Measurements from ENCODE around the gene SIL1. TPM values are rescaled to one million over a fixed set of nuclear protein-coding genes. Genes with fewer than 3 reads are reported as not detected.

Gene SIL1
- total and polyA plus RNA-seq, 2 donors from 2014 or later, result 48.6 to 91.7 TPM

DNA sequence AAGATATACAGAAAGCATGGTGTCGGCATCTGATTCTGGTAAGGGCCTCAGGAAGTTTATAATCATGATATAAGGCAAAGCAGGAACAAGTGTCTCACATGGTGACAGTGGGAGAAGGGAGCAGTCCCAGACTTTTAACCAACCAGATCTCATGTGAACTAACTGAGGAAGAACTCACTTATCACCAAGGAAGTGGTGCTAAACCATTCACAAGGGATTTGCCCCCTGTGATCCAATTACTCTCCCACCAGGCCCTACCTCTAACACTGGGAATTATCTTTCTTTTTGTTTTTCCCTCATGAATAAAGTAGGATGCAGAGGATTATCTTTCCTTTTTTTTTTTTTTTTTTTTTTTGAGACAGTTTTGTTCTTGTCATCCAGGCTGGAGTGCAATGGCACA is 199.6 kb downstream of the SIL1 start:
- FAIRE-seq, result no peak
- TF ChIP-seq, protein P1, sequence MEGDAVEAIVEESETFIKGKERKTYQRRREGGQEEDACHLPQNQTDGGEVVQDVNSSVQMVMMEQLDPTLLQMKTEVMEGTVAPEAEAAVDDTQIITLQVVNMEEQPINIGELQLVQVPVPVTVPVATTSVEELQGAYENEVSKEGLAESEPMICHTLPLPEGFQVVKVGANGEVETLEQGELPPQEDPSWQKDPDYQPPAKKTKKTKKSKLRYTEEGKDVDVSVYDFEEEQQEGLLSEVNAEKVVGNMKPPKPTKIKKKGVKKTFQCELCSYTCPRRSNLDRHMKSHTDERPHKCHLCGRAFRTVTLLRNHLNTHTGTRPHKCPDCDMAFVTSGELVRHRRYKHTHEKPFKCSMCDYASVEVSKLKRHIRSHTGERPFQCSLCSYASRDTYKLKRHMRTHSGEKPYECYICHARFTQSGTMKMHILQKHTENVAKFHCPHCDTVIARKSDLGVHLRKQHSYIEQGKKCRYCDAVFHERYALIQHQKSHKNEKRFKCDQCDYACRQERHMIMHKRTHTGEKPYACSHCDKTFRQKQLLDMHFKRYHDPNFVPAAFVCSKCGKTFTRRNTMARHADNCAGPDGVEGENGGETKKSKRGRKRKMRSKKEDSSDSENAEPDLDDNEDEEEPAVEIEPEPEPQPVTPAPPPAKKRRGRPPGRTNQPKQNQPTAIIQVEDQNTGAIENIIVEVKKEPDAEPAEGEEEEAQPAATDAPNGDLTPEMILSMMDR (IDR thresholded peaks at IDR 0.05; ENCODE audit: borderline replicate concordance, extremely low read depth, insufficient read depth), result no peak
- intact Hi-C loops (cut with DNase I), result no loop called here
- Histone ChIP-seq H3K4me3 (ENCODE audit: low read length in 3 of 3) (no peak overlapping the region), H3K27ac (ENCODE audit: low read depth in 2 of 2, low read length in 2 of 2) (no peak overlapping the region), H3K36me3 (ENCODE audit: control insufficient read depth in 2 of 3, insufficient read depth in 3 of 3, low read length in 3 of 3) (no peaks in the 10 kb centered on the region), H3K27me3 (ENCODE audit: control insufficient read depth, insufficient read depth, low read length) (no peaks in the 10 kb centered on the region), H3K4me1 (ENCODE audit: control insufficient read depth in 2 of 3, insufficient read depth in 2 of 3, low read depth in 1 of 3, low read length in 3 of 3) (no peaks in the 10 kb centered on the region), H3K9me3 (ENCODE audit: control insufficient read depth in 2 of 3, insufficient read depth in 1 of 3, low read length in 3 of 3) (no peaks in the 10 kb centered on the region), H3K9ac (ENCODE audit: low read length in 3 of 3) (no peak overlapping the region)
- no peak for DNase-seq

DNA sequence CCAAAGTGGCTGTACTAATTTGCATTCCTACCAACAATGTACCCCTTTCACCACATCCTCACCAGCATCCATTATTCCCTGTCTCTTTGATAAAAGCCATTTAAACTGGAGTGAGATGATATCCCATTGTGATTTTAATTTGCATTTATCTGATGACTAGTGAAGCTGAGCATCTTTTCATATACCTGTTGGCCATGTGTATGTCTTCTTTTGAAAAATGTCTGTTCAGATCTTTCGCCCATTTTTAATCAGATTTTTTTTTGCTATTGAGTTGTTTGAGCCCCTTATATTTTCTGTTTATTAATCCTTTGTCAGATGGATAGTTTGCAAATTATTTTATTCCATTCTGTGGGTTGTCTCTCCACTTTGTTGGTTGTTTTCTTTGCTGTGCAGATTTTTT is 202.0 kb downstream of the SIL1 start:
- no peaks in the 10 kb centered on the region for H3K36me3 ChIP-seq (ENCODE audit: control insufficient read depth in 2 of 3, insufficient read depth in 3 of 3, low read length in 3 of 3)
- no peaks in the 10 kb centered on the region for H3K27me3 ChIP-seq (ENCODE audit: control insufficient read depth, insufficient read depth, low read length)
- TF ChIP-seq, protein P1 (IDR thresholded peaks at IDR 0.05; ENCODE audit: borderline replicate concordance, extremely low read depth, insufficient read depth), result no peak
- DNase-seq (no peak), FAIRE-seq (no peak)
- no peak overlapping the region for H3K4me3 ChIP-seq (ENCODE audit: low read length in 3 of 3)
- no peaks in the 10 kb centered on the region for H3K9me3 ChIP-seq (ENCODE audit: control insufficient read depth in 2 of 3, insufficient read depth in 1 of 3, low read length in 3 of 3)
- no peak overlapping the region for H3K9ac ChIP-seq (ENCODE audit: low read length in 3 of 3)
- H3K4me1 ChIP-seq (ENCODE audit: control insufficient read depth in 2 of 3, insufficient read depth in 2 of 3, low read depth in 1 of 3, low read length in 3 of 3), result no peaks in the 10 kb centered on the region
- intact Hi-C loops (cut with DNase I), result no loop called here
- H3K27ac ChIP-seq (ENCODE audit: low read depth in 2 of 2, low read length in 2 of 2), result no peak overlapping the region

DNA sequence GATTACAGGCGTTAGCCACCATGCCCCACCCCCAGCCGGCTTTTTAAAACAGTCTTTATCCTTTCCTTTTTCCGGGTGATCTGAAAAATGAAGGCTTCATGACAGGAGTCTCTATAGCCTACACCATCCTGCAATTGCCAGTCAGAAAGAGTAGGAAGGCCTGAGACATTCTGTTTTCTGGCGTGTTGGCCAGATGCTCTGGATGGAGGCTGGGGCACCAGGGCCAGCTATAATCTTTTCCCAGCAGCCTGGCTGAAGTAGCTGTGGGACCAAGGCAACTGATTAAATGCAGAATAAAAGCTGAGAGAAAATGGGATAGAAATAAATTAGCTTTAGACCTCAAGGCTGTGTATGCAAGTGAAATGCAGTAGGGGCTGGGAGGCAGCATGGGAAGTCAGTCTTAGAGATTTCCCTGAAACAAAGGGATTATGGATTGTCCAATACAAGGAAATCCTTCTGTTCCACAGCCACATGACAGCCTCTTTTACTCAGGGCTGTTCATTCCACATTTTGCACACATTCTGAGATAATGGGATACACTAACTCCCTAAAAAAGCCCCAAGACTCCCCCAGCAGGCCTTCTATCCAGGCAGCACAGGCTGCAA is 207.1 kb downstream of the SIL1 start:
- intact Hi-C loops (cut with DNase I), result no loop called here
- no peaks in the 10 kb centered on the region for H3K27me3 ChIP-seq (ENCODE audit: control insufficient read depth, insufficient read depth, low read length)
- H3K9me3 ChIP-seq (ENCODE audit: control insufficient read depth in 2 of 3, insufficient read depth in 1 of 3, low read length in 3 of 3), result no peaks in the 10 kb centered on the region
- H3K36me3 ChIP-seq (ENCODE audit: control insufficient read depth in 2 of 3, insufficient read depth in 3 of 3, low read length in 3 of 3), result no peaks in the 10 kb centered on the region
- FAIRE-seq (no peak), DNase-seq (no peak)
- H3K4me1 ChIP-seq (ENCODE audit: control insufficient read depth in 2 of 3, insufficient read depth in 2 of 3, low read depth in 1 of 3, low read length in 3 of 3), result no peaks in the 10 kb centered on the region
- H3K4me3 ChIP-seq (ENCODE audit: low read length in 3 of 3), result no peak overlapping the region
- TF ChIP-seq, protein P1 (IDR thresholded peaks at IDR 0.05; ENCODE audit: borderline replicate concordance, extremely low read depth, insufficient read depth), result no peak
- no peak overlapping the region for H3K27ac ChIP-seq (ENCODE audit: low read depth in 2 of 2, low read length in 2 of 2)
- no peak overlapping the region for H3K9ac ChIP-seq (ENCODE audit: low read length in 3 of 3)

DNA sequence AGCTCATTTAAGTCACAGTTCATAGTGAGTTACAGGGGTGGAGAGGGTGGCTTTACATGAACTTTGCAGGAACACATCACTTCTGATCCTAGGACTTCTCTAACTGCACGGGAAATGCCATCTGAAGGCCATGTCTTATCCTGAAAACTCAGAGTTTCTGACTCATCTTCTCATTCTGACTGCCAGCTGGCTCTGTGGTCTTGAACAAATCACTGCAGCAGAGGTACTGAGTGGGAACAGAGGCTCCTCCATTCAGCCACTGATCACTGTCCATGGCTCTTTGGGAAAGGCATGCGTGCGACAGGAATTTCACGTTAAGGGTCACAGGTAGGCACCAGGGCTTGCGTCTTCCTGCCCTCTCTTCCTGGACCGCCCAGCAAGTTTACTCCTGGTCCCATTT is 208.4 kb downstream of the SIL1 start:
- H3K9ac ChIP-seq (ENCODE audit: low read length in 3 of 3), result no peak overlapping the region
- TF ChIP-seq, protein P1 (IDR thresholded peaks at IDR 0.05; ENCODE audit: borderline replicate concordance, extremely low read depth, insufficient read depth), result no peak
- H3K36me3 ChIP-seq (ENCODE audit: control insufficient read depth in 2 of 3, insufficient read depth in 3 of 3, low read length in 3 of 3), result no peaks in the 10 kb centered on the region
- FAIRE-seq (no peak), DNase-seq (no peak)
- intact Hi-C loops (cut with DNase I), result no loop called here
- no peak overlapping the region for H3K4me3 ChIP-seq (ENCODE audit: low read length in 3 of 3)
- H3K27me3 ChIP-seq (ENCODE audit: control insufficient read depth, insufficient read depth, low read length), result no peaks in the 10 kb centered on the region
- no peaks in the 10 kb centered on the region for H3K4me1 ChIP-seq (ENCODE audit: control insufficient read depth in 2 of 3, insufficient read depth in 2 of 3, low read depth in 1 of 3, low read length in 3 of 3)
- no peak overlapping the region for H3K27ac ChIP-seq (ENCODE audit: low read depth in 2 of 2, low read length in 2 of 2)
- no peaks in the 10 kb centered on the region for H3K9me3 ChIP-seq (ENCODE audit: control insufficient read depth in 2 of 3, insufficient read depth in 1 of 3, low read length in 3 of 3)
